Measurements from ENCODE around the gene NES.

Gene NES

DNA sequence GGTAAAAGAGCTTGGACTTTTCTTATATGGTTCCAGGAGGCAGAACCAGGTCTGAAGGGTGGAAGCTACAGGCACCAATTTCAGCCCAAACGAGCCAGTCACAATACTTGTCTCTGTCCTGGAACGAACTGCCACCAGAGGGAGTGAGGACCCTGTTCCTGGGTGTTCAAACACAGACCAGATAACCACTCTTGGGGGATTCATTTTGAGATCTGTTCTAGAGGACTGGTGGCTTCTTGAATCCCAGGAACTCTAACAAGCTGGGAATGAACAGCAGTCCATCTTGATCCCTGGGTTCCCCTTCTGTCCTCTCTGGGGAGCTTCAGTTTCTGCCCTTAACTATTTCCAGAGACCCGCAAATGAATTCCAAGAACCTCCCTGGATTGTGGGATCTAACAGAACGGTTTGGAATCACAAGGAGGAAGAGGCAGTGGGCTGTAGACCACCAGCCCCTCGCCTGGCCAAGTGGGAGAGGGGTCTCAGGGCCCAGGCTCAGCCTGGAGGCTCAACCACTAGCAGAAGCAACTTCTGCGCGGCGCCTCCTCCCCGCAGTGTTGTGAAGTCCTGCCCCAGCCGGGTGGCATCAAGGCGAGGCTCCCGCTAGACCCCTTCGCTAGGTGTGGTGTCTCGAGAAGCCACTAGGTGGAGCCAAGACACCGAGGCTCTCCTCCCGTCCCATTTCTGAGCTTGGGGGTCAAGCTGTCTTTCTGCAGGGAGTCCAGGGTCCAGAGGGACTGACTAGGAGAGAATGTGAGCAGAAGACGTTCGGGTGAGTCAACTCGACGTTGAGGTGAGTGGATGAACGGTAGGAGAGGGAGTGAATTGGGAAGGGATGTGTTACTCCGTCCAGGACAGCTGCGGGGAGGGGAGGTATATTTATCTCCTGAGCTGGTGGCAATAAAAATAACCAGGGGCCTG is 12.1 kb upstream of the NES start:
- Histone ChIP-seq H3K4me1 (ENCODE audit: control insufficient read depth, insufficient read depth, low read length) (peaks cover 32% of the 10 kb centered on the region), H3K27me3 (ENCODE audit: control insufficient read depth, insufficient read depth, low read length) (no peaks in the 10 kb centered on the region), H3K4me3 (ENCODE audit: low read depth, low read length) (peak overlapping the region; percentile 48)

DNA sequence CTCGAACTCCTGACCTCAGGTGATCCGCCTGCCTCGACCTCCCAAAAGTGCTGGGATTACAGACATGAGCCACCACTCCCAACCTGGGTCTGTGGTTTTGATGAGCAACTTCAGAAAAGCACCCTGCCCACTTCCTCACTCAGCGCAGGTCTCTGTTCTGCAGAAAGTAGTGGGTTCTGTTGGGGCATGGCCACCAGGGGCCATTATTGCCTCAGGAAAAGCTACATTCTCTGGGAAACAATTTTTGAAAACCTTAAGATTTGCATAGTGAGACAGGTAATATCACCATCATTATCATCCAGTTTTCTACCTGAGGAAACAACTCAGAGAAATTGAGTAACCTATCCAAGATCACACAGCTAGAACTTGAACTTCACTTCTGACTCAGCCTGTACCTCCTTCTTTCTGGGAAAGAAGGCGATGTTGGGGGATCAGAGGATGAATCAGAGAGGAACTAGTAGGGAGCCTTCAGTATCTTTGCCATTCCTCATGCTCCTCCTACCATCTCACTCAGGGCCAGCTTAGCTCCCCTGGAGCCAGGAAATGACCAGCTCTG is 7.1 kb upstream of the NES start:
- Histone ChIP-seq H3K27me3 (ENCODE audit: control insufficient read depth, insufficient read depth, low read length) (no peaks in the 10 kb centered on the region), H3K9me3 (ENCODE audit: control insufficient read depth, insufficient read depth, low read length) (no peaks in the 10 kb centered on the region), H3K4me1 (ENCODE audit: control insufficient read depth, insufficient read depth, low read length) (peaks cover 6% of the 10 kb centered on the region), H3K4me3 (ENCODE audit: low read depth, low read length) (no peak overlapping the region), H3K36me3 (ENCODE audit: control insufficient read depth, insufficient read depth, low read length) (no peaks in the 10 kb centered on the region), H3K9ac (ENCODE audit: low read depth, low read length) (no peak overlapping the region)

More for the DNA sequence above, 12.1 kb upstream of the NES start:
- peak overlapping the region; percentile 13 for H3K9ac ChIP-seq (ENCODE audit: low read depth, low read length)
- H3K9me3 ChIP-seq (ENCODE audit: control insufficient read depth, insufficient read depth, low read length) = no peaks in the 10 kb centered on the region
- no peaks in the 10 kb centered on the region for H3K36me3 ChIP-seq (ENCODE audit: control insufficient read depth, insufficient read depth, low read length)

DNA sequence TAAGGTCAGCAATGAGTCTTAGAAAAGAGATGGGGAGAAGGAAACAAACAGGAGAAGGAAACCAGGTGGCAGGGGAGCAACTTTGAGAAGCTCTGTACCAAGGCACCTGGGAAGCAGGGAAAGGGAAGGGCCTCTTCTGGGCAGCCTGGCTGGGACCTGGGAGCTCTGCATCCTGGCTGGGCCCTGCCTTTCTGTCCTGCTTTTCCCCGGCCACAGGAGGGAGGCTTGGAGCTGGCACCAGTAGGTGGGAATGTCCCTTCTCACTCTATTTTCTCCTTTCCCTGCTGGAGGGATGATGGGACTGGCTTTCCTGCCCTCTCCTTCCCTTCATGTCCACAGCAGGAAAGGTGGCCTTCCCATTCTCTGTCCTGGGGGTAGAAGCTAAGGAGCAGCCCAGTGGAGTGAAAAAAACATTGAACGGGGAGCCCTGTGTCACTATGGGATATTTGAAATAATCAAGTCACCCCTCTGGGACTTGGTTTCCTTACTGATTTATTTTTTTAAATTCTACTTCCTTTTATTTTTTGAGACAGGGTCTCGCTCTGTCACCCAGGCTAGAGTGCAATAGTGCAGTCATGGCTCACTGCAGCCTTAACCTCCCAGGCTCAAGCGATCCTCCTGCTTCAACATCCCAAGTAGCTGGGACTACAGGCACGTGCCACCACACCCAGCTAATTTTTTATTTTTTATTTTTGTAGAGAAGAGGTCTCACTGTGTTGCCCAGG is 5.1 kb upstream of the NES start:
- Histone ChIP-seq H3K4me3 (ENCODE audit: low read depth, low read length) (no peak overlapping the region), H3K27me3 (ENCODE audit: control insufficient read depth, insufficient read depth, low read length) (peaks cover 7% of the 10 kb centered on the region), H3K36me3 (ENCODE audit: control insufficient read depth, insufficient read depth, low read length) (no peaks in the 10 kb centered on the region), H3K9me3 (ENCODE audit: control insufficient read depth, insufficient read depth, low read length) (no peaks in the 10 kb centered on the region), H3K9ac (ENCODE audit: low read depth, low read length) (no peak overlapping the region), H3K4me1 (ENCODE audit: control insufficient read depth, insufficient read depth, low read length) (peaks cover 12% of the 10 kb centered on the region)

DNA sequence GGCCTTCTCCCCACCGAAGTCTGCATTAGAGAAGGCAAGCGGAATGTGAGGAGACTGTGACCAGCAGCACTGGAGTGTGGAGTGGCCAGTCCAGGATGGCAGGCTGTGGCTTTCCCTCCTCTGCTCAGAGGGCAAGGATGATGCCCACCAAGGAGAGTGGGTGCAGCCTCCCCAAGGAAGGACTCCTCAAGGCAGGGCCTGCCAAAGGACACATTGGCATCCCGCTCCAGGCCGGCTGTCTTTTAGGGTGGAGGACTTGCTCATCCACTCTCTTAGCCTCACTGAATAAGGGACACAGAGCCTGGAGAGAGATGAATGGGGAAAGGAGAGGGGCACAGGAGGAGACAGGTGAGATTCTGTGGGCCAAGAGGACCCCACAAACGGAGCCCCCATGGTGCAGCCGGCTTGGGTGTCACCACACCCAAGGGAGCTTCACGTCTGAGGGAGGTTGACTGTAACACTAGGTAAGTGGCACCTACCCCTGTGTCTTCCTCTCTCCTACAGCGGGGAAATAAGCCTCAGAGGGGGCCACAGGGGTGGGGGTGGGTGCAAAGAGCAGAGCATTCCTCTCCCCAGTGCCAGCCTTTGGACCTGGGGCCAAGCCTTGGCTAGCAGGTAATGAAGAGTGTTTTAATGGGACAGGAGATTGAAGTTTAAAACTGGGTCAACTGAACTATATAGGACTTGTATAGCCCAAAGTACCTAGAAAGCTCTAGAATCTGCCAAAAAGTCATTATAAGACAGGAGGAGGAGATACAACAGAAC is 4.2 kb upstream of the NES start:
- Histone ChIP-seq H3K9me3 (ENCODE audit: control insufficient read depth, insufficient read depth, low read length) (no peaks in the 10 kb centered on the region), H3K36me3 (ENCODE audit: control insufficient read depth, insufficient read depth, low read length) (no peaks in the 10 kb centered on the region), H3K4me1 (ENCODE audit: control insufficient read depth, insufficient read depth, low read length) (peaks cover 12% of the 10 kb centered on the region), H3K9ac (ENCODE audit: low read depth, low read length) (no peak overlapping the region), H3K27me3 (ENCODE audit: control insufficient read depth, insufficient read depth, low read length) (peaks cover 7% of the 10 kb centered on the region), H3K4me3 (ENCODE audit: low read depth, low read length) (no peak overlapping the region)

DNA sequence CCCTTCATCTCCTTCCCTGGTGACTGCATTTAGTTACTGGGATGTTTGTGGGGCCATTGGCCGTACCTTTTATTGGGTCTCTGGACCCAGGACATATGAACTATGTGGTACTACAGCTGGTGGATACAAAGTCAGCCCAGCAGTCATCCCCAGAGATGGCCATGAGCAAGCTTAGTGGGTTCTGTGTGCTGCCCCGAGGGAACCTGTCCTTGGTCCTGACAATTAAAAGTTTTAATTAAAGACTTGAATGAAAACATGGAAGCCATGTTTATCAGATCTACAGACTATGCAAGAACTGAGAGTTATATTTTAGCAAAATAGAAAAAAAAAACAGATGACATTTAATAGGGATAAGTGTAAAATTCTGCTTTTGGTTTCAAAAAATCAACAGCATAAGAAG is 2.8 kb upstream of the NES start:
- Histone ChIP-seq H3K9me3 (ENCODE audit: control insufficient read depth, insufficient read depth, low read length) (no peaks in the 10 kb centered on the region), H3K4me3 (ENCODE audit: low read depth, low read length) (no peak overlapping the region), H3K9ac (ENCODE audit: low read depth, low read length) (no peak overlapping the region), H3K27me3 (ENCODE audit: control insufficient read depth, insufficient read depth, low read length) (peaks cover 7% of the 10 kb centered on the region), H3K36me3 (ENCODE audit: control insufficient read depth, insufficient read depth, low read length) (peaks cover 3% of the 10 kb centered on the region), H3K4me1 (ENCODE audit: control insufficient read depth, insufficient read depth, low read length) (peaks cover 15% of the 10 kb centered on the region)

DNA sequence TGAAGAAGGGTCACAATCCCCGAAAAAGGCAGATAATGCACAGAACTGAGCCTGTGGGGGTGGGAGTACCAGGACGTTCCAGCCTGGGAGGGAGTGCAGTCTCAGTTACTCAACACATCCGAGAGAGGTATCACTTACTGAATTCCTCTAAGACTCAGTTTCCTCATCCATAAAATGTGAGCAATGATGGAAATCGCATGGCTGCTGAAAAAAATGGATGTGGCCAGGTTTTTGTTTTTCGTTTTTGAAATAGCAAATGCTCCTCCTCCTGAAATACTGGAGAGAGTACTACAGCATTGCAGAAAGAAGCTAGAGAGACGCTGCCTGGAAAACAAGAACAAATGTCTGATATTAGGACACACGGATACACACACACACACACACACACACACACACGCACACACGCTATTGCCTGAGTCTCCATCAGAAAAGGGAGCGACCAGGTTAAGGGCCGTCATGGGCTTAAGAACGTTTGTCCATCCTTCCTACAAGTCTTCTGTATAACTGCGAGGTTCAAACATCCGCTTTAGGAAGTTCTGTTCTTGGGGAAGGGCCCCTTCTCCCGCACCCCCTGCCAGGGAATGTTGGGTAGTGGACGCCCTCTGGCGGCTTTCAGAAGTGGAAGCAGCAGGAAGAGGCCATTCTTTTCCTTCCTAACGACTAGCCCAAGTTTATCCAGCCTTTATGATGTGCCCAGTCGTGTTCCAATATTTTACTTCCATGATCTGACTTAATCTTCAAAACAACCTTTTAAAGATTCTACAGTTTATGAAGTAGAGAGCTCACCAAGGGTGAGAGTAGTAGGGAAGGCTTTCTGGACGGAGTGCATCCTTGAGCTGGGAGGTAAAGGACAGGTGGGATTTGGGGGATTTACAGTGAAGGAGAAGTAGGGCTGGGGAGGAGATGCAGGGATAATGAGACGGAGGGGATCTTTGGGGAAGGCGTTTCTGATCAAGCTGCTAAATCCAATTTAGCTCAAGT is 699 bp upstream of the NES start:
- Histone ChIP-seq H3K4me3 (ENCODE audit: low read depth, low read length) (peak overlapping the region; percentile 78), H3K9me3 (ENCODE audit: control insufficient read depth, insufficient read depth, low read length) (no peaks in the 10 kb centered on the region), H3K4me1 (ENCODE audit: control insufficient read depth, insufficient read depth, low read length) (peaks cover 23% of the 10 kb centered on the region), H3K9ac (ENCODE audit: low read depth, low read length) (no peak overlapping the region), H3K36me3 (ENCODE audit: control insufficient read depth, insufficient read depth, low read length) (peaks cover 15% of the 10 kb centered on the region), H3K27me3 (ENCODE audit: control insufficient read depth, insufficient read depth, low read length) (peaks cover 7% of the 10 kb centered on the region)

DNA sequence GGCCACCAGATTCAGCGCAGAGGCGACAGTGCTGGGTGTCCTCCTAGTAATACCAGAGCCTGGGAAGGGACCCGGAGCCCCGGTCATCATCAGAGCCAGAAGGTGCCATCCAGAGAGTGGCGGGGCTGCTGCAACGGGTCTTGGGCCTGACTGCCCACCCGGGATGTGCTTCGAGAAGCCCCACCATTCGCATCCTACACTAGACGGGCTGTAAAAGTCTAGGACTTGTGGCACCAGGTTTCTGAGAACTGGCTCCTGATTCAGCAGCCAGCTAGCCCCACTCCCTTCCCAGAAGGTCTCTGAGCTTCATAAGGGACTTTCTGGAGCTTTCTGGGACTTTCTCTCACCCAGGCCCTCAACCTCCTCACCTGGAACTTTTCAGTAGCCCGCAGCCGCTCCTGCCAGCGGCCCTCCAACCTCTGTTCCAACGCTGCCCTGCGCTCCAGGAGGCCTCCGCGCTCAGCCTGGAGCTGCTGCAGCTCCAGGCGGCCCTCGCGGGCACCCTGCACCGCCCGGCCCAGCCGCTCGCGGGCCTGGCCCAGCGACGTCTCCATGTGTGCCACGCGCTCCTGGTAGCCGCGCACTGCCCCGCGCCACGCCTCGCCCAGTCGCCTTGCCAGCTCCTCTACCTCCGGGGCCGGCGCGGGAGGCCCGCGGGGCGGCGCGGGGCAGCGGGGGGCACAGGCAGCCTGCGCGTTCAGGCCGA is 940 bp downstream of the NES start:
- no peaks in the 10 kb centered on the region for H3K9me3 ChIP-seq (ENCODE audit: control insufficient read depth, insufficient read depth, low read length)
- peaks cover 7% of the 10 kb centered on the region for H3K27me3 ChIP-seq (ENCODE audit: control insufficient read depth, insufficient read depth, low read length)
- H3K36me3 ChIP-seq (ENCODE audit: control insufficient read depth, insufficient read depth, low read length) = peaks cover 26% of the 10 kb centered on the region
- peaks cover 21% of the 10 kb centered on the region for H3K4me1 ChIP-seq (ENCODE audit: control insufficient read depth, insufficient read depth, low read length)
- H3K4me3 ChIP-seq (ENCODE audit: low read depth, low read length) = peak overlapping the region; percentile 78
- H3K9ac ChIP-seq (ENCODE audit: low read depth, low read length) = peak overlapping the region; percentile 76

DNA sequence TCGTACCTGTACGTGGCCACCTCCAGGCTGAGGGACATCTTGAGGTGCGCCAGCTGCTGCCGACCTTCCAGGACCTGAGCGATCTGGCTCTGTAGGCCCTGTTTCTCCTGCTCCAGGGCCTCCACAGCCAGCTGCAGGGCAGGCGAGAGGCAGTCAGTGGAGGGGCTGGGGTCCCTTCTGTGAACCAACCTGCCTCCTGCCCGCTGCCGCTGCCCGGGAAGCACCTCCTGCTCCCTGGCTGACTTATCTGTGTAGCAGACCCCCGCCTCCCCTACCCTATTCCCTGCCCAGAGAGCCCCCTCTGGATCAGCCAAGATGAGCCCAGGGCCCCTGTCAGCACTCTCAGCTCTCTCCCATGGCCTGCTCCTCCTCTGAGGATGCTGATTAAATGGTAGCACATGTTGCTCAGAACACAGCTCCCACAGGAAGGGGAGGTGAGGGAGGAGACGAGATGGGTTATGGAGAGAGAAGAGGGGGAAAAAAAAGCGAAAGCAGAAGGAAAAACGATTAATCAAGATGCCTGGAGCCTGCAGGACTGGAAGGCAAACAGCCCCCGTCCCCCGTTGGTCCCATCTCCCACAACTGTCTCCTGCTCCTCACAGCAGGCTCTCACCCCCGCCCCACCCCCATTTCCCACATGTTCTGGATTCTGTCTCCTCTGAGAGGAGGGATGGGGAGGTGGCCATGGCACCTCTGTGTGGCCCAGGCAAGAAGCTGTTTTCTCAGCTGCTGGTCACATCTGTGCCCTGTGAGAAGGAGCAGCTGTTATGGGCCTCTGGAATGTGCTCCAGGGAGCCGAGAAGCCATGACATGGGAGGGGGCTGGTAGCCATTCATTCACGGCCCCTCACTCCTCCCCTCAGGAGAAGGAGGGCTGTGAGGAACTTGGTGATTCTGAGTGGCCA is 1.7 kb downstream of the NES start:
- H3K9ac ChIP-seq (ENCODE audit: low read depth, low read length) = peak overlapping the region; percentile 76
- H3K4me3 ChIP-seq (ENCODE audit: low read depth, low read length) = peak overlapping the region; percentile 78
- H3K4me1 ChIP-seq (ENCODE audit: control insufficient read depth, insufficient read depth, low read length) = peaks cover 24% of the 10 kb centered on the region
- H3K27me3 ChIP-seq (ENCODE audit: control insufficient read depth, insufficient read depth, low read length) = peaks cover 7% of the 10 kb centered on the region
- peaks cover 31% of the 10 kb centered on the region for H3K36me3 ChIP-seq (ENCODE audit: control insufficient read depth, insufficient read depth, low read length)
- no peaks in the 10 kb centered on the region for H3K9me3 ChIP-seq (ENCODE audit: control insufficient read depth, insufficient read depth, low read length)

DNA sequence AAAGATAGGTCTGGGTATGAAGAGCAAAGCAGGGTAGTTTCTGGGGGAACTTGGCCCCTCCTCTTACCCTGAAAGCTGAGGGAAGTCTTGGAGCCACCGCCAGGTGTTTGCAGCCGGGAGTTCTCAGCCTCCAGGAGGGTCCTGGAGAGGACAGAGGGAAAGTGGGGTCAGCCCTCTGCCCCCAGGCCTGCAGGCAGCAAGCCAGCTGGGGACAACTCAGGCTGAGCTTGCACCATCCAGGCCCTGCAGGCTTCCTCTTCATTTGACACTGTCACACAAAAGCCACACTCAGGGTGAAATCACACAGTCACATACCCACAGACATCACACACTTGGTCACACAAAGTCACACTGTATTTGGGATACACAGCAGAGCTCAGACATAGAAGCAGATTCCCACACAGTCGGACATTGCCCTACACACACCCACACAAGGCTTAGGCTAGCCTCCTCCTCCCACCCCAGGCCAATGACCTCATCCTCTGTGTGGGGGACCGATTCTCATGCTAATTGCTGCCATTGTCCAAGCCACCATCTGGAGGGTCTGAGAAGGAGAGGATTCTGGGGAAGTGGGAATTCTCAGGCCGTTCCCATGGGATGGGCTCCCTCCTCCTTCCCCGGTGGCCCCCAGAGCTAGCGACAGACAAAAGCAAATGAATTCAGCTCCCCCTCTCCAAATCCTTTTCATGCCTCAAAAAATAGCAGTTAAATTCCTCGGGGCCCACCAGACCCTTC is 3.7 kb downstream of the NES start:
- Histone ChIP-seq H3K9me3 (ENCODE audit: control insufficient read depth, insufficient read depth, low read length) (no peaks in the 10 kb centered on the region), H3K9ac (ENCODE audit: low read depth, low read length) (peak overlapping the region; percentile 61), H3K4me3 (ENCODE audit: low read depth, low read length) (peak overlapping the region; percentile 78), H3K4me1 (ENCODE audit: control insufficient read depth, insufficient read depth, low read length) (peaks cover 30% of the 10 kb centered on the region), H3K36me3 (ENCODE audit: control insufficient read depth, insufficient read depth, low read length) (peaks cover 33% of the 10 kb centered on the region), H3K27me3 (ENCODE audit: control insufficient read depth, insufficient read depth, low read length) (peaks cover 4% of the 10 kb centered on the region)

All from iPS-15b (cell line).